HepG2 (cell line): Measurements from ENCODE around the gene ARHGAP29. TPM values are rescaled to one million over a fixed set of nuclear protein-coding genes. Genes with fewer than 3 reads are reported as not detected.

Experiments
- ARHGAP35 ChIP-seq: sonication (generic); formaldehyde crosslinking; IDR thresholded peaks from 2 replicates; pipeline ENCODE4 v1.9.0; 2022; ENCODE audit warnings: mild to moderate bottlenecking, inconsistent platforms, moderate library complexity, missing genetic modification reagents, borderline replicate concordance
- ARID4A ChIP-seq: sonication (generic); formaldehyde crosslinking; IDR thresholded peaks from 2 replicates; pipeline ENCODE4 v1.5.0; 2020; ENCODE audit warnings: mild to moderate bottlenecking, missing genetic modification reagents, borderline replicate concordance
- ASH2L ChIP-seq: fragments of 300-600, 200-600 bp; sonication (generic); IDR thresholded peaks from 2 replicates; pipeline ENCODE4 v1.7.0; 2017; ENCODE audit warnings: low read depth, mild to moderate bottlenecking, moderate library complexity, mixed read lengths, low read length; ENCODE audit not compliant: insufficient read length
- LCORL ChIP-seq, 2 experiments: fragments of 450-650 bp in 1 of 2; sonication (generic) in 1 of 2; formaldehyde crosslinking in 1 of 2; IDR thresholded peaks; 2 replicates each; pipeline versions ENCODE4 v1.5.0 to v1.6.1; 2017 to 2020; ENCODE audit warnings: antibody characterized with exemption in 1 of 2, missing genetic modification reagents in 1 of 2
- MAFK ChIP-seq, 2 experiments: IDR thresholded peaks in 1 of 2; conservative IDR thresholded peaks in 1 of 2; 2 replicates each; pipeline ENCODE4 v1.6.1; 2011; ENCODE audit warnings: improper control_type of control experiment in 2 of 2, low read length in 2 of 2
- MAZ ChIP-seq, 2 experiments: sonication (generic) in 1 of 2; formaldehyde crosslinking in 1 of 2; IDR thresholded peaks; 2 replicates each; pipeline versions ENCODE4 v1.5.0 to v1.6.1; 2012 to 2020; ENCODE audit warnings: low read depth in 2 of 2, mild to moderate bottlenecking in 2 of 2, borderline replicate concordance in 1 of 2, improper control_type of control experiment in 1 of 2, low read length in 1 of 2, missing genetic modification reagents in 1 of 2, moderate library complexity in 1 of 2
- RBFOX2 ChIP-seq: fragments of 200-400 bp; formaldehyde crosslinking; IDR thresholded peaks from 2 replicates; pipeline ENCODE4 v1.6.1; 2017; ENCODE audit warnings: low read depth, mild to moderate bottlenecking, low read length
- SP4 ChIP-seq: sonication (generic); formaldehyde crosslinking; IDR thresholded peaks from 2 replicates; pipeline ENCODE4 v1.8.1; 2023; ENCODE audit warnings: mild to moderate bottlenecking, missing genetic modification reagents
- SRSF1 ChIP-seq: fragments of 200-400 bp; formaldehyde crosslinking; optimal IDR thresholded peaks from 2 replicates; pipeline ENCODE3; 2017; ENCODE audit warnings: mild to moderate bottlenecking, low read depth, low read length, moderate library complexity
- ZFP36L1 ChIP-seq: sonication (generic); formaldehyde crosslinking; IDR thresholded peaks from 2 replicates; pipeline ENCODE4 v1.8.0; 2022; ENCODE audit warnings: mild to moderate bottlenecking, missing genetic modification reagents, moderate library complexity
- ZFP41 ChIP-seq: sonication (generic); formaldehyde crosslinking; IDR thresholded peaks from 2 replicates; pipeline ENCODE4 v1.4.0; 2020; ENCODE audit warnings: mild to moderate bottlenecking, missing genetic modification reagents, borderline replicate concordance
- ZNF143 ChIP-seq: sonication (generic); formaldehyde crosslinking; IDR thresholded peaks from 2 replicates; pipeline ENCODE4 v1.4.0; 2020; ENCODE audit warnings: missing genetic modification reagents
- ZNF331 ChIP-seq: sonication (generic); formaldehyde crosslinking; IDR thresholded peaks from 2 replicates; pipeline ENCODE4 v1.4.0; 2020; ENCODE audit warnings: missing genetic modification reagents
- ZNF552 ChIP-seq: sonication (generic); formaldehyde crosslinking; IDR thresholded peaks from 2 replicates; pipeline ENCODE4 v1.9.0; 2022; ENCODE audit warnings: missing genetic modification reagents, mild to moderate bottlenecking, borderline replicate concordance
- ZNF670 ChIP-seq: sonication (generic); formaldehyde crosslinking; IDR thresholded peaks from 2 replicates; pipeline ENCODE4 v1.8.0; 2022; ENCODE audit warnings: mild to moderate bottlenecking, missing genetic modification reagents, borderline replicate concordance
- ZNF766 ChIP-seq: sonication (generic); formaldehyde crosslinking; IDR thresholded peaks from 2 replicates; pipeline ENCODE4 v1.5.0; 2020; ENCODE audit warnings: missing genetic modification reagents, borderline replicate concordance
- polyA plus RNA-seq, 8 experiments: library from polyadenylated mRNA; depleted of rRNA in 3 of 8; stranded (reverse) in 7 of 8; unstranded in 1 of 8; fragments of >200 nt; fragmentation: Illumina TruSeq in 4 of 8; extraction: Trizol in 4 of 8; gene quantifications; 2 replicates each; pipeline versions ENCODE4 v1.2.1 to v1.2.3, GENCODE V29; 2011 to 2016; ENCODE audit warnings: low read depth in 4 of 8, missing spikeins in 1 of 8, mixed read lengths in 1 of 8; ENCODE audit not compliant: insufficient read depth in 1 of 8
- total RNA-seq, 5 experiments: library from RNA; depleted of rRNA; stranded (reverse); fragments of >200 nt; fragmentation: Illumina TruSeq; extraction: Trizol; gene quantifications; 2 replicates each; pipeline ENCODE4 v1.2.3, GENCODE V29; 2016; ENCODE audit warnings: low read depth in 1 of 5
- TF ChIP-seq, protein P1 (sequence below): sonication (generic); formaldehyde crosslinking; IDR thresholded peaks from 2 replicates; pipeline ENCODE4 v1.4.0; 2020; ENCODE audit warnings: mild to moderate bottlenecking, missing genetic modification reagents
- TF ChIP-seq, protein P2 (sequence below): sonication (generic); formaldehyde crosslinking; IDR thresholded peaks from 2 replicates; pipeline ENCODE4; 2020; ENCODE audit warnings: missing genetic modification reagents, mild to moderate bottlenecking, borderline replicate concordance

The ARHGAP29 gene
- total and polyA plus RNA-seq, 2 of the 13 experiments (the other 11 are each of a cell fraction or from before 2014, with no cell fraction given) = 12.8 to 18.3 TPM

GRCh38 chr1:94125551-94126514, 111.6 kb downstream of the ARHGAP29 start (continued):
- TF ChIP-seq SRSF1 = no peak
- peak; percentile 92 for TF ChIP-seq LCORL (IDR thresholded peaks at IDR 0.05)
- TF ChIP-seq LCORL (CRISPR knock-in tag; IDR thresholded peaks at IDR 0.05) = peak; percentile 91
- TF ChIP-seq MAFK (conservative IDR thresholded peaks at IDR 0.05 in 1 of 2, IDR thresholded peaks at IDR 0.05 in 1 of 2; ENCODE audit: low read length in 2 of 2) = no peak
- peak; percentile 68; the same call in 1 of the 2 replicates for TF ChIP-seq ZFP36L1
- TF ChIP-seq ZNF766 (CRISPR knock-in tag) = no peak
- TF ChIP-seq, protein P1, sequence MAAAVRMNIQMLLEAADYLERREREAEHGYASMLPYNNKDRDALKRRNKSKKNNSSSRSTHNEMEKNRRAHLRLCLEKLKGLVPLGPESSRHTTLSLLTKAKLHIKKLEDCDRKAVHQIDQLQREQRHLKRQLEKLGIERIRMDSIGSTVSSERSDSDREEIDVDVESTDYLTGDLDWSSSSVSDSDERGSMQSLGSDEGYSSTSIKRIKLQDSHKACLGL = no peak
- no peak for TF ChIP-seq RBFOX2
- TF ChIP-seq ZNF331 = no peak; the same call in 1 of the 2 replicates
- no peak for TF ChIP-seq ZFP41 (CRISPR knock-in tag)
- 0 out of 2 replicates have a peak, but pooled peaks have one; percentile 36 for TF ChIP-seq ARID4A (CRISPR knock-in tag)
- TF ChIP-seq ASH2L = peak; percentile 95
- TF ChIP-seq ARHGAP35 (CRISPR knock-in tag) = no peak
- TF ChIP-seq, protein P2, sequence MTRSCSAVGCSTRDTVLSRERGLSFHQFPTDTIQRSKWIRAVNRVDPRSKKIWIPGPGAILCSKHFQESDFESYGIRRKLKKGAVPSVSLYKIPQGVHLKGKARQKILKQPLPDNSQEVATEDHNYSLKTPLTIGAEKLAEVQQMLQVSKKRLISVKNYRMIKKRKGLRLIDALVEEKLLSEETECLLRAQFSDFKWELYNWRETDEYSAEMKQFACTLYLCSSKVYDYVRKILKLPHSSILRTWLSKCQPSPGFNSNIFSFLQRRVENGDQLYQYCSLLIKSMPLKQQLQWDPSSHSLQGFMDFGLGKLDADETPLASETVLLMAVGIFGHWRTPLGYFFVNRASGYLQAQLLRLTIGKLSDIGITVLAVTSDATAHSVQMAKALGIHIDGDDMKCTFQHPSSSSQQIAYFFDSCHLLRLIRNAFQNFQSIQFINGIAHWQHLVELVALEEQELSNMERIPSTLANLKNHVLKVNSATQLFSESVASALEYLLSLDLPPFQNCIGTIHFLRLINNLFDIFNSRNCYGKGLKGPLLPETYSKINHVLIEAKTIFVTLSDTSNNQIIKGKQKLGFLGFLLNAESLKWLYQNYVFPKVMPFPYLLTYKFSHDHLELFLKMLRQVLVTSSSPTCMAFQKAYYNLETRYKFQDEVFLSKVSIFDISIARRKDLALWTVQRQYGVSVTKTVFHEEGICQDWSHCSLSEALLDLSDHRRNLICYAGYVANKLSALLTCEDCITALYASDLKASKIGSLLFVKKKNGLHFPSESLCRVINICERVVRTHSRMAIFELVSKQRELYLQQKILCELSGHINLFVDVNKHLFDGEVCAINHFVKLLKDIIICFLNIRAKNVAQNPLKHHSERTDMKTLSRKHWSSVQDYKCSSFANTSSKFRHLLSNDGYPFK (CRISPR knock-in tag) = no peak
- no peak for TF ChIP-seq ZNF143
- no peak for TF ChIP-seq SP4
- no peak for TF ChIP-seq MAZ (IDR thresholded peaks at IDR 0.05; ENCODE audit: borderline replicate concordance, low read depth, low read length)
- no peak for TF ChIP-seq MAZ (CRISPR knock-in tag; IDR thresholded peaks at IDR 0.05; ENCODE audit: low read depth)
- no peak; the same call in 1 of the 2 replicates for TF ChIP-seq ZNF552 (CRISPR knock-in tag)
- TF ChIP-seq ZNF670 (CRISPR knock-in tag) = 0 out of 2 replicates have a peak, but pooled peaks have one; percentile 46
